ENCODE results near the gene MUC4.

GRCh38 chr3:195718477-195718984, 93.2 kb downstream of the MUC4 start:
- no peak for TF ChIP-seq POLR2A (IDR thresholded peaks at IDR 0.05)
- TF ChIP-seq, protein P1, sequence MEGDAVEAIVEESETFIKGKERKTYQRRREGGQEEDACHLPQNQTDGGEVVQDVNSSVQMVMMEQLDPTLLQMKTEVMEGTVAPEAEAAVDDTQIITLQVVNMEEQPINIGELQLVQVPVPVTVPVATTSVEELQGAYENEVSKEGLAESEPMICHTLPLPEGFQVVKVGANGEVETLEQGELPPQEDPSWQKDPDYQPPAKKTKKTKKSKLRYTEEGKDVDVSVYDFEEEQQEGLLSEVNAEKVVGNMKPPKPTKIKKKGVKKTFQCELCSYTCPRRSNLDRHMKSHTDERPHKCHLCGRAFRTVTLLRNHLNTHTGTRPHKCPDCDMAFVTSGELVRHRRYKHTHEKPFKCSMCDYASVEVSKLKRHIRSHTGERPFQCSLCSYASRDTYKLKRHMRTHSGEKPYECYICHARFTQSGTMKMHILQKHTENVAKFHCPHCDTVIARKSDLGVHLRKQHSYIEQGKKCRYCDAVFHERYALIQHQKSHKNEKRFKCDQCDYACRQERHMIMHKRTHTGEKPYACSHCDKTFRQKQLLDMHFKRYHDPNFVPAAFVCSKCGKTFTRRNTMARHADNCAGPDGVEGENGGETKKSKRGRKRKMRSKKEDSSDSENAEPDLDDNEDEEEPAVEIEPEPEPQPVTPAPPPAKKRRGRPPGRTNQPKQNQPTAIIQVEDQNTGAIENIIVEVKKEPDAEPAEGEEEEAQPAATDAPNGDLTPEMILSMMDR (IDR thresholded peaks at IDR 0.05), result no peak

Measured in prostate gland (tissue), 2 donors.